Limb (tissue), 2 donors: ENCODE results near the gene FGD3.
"Not testable (repeated sequence)": the region's sequence is repeated elsewhere in the genome, so short reads cannot be mapped to it uniquely, and the experiment has no call there.

Source experiments
- DNase-seq, 2 donors: peaks; one replicate each; pipeline ENCODE4 v3.0.0-alpha.2; 2016; ENCODE audit errors: extremely low spot score in 2 of 2

Gene FGD3

DNA sequence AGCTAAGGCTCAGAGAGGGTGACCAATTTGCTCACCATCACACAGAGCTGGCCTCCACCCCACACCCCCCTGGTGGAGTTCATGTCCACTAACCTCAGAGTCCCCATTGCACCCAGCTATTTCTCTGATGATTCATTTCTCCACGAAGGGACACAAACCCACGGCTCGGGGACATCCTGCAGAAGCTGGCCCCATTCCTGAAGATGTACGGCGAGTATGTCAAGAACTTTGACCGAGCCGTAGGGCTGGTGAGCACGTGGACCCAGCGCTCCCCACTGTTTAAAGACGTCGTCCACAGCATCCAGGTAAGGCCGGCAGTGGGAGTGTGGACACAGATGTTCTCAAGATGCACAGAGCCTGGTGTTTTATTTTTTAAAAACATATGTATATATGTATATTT is 58.6 kb downstream of the FGD3 start:
- DNase-seq = no peak

DNA sequence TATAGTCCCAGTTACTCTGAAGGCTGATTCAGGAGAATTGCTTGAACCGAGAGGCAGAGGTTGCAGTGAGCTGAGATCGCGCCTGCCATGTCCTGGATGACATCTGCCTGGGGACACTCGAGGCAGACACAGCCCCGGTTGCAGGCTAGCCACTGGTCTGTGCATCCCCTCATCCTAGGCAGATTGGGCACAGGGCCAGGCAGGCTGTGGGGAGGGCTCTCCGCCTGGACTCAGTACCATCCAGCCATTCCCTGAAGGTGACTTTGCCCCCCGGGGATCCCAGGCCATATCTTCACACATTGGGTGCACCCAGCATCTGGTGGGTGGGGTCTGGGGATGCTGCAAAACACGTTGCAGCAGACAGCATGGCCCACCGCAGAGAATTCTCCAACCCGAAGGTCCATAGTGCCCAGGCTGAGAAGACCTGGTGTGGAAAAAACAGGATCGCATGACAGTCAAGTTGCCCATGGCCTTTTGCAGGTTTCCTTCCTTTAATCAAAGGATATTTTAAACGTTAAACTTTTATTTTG is 60.3 kb downstream of the FGD3 start:
- no peak for DNase-seq

DNA sequence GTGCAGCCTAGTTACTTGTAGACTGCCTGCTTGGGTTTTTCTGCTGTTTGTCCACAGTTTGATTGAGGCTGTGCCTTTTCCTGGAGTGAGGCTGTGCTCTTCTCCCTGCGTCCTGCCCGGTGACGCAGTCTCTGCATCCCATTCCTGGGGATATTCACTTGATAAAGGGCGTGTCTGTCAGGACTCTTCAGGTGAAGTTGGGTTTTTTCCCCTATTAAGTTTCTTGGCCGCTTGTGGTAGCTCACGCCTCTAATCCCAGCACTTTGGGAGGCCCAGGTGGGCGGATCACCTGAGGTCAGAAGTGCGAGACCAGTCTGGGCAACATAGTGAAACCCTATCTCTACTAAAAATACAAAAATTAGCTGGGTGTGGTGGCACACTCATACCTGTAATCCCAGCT is 61.1 kb downstream of the FGD3 start:
- no peak for DNase-seq

DNA sequence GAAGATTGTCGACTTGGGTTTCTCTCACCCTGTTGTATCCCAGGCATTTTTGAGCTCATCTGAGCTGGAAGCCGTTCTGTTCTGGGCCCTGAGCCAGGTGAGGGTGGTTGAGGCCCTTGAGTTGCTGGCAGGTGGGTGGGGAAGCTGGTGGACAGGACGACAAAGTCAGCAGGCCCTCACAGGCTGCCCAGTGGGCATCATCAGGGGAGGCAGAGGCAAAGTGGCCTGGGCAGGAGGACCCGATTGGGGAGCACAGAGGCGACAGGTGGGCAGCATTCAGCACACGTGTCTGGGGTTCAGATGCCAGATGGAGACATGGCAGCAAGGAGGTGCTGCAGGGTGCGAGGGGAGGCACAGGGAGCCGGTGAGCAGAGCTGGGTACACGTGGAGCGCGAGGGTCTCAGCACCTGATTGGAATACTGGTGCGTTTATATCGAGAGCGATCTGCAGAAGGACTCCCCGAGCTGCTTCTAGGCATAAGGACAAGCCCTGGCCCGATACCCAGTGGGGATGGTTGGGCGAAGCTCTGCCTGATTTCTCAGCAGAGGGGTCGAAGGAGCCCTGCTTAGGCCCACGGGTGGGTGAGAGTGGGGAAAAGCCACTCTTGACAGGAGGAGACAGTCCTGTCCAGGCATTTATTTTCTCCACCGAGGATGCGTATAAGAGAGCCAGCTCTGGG is 62.2 kb downstream of the FGD3 start:
- DNase-seq = no peak

DNA sequence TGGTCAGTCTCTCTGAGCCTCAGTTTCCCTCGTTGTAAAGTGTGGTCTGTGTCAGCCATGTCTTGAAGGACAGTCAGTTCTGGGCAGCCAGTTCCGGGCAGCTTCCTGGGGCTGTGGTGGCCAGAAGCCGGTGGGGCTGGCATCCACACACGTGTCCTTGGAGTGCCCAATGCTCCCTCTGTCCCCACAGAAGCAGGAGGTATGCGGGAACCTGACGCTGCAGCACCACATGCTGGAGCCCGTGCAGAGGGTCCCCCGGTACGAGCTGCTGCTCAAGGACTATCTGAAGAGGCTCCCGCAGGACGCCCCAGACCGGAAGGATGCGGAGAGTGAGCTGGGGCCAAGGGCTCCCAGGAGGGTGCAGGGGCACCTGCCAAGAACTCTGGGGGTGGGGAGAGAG is 62.7 kb downstream of the FGD3 start:
- DNase-seq = no peak

DNA sequence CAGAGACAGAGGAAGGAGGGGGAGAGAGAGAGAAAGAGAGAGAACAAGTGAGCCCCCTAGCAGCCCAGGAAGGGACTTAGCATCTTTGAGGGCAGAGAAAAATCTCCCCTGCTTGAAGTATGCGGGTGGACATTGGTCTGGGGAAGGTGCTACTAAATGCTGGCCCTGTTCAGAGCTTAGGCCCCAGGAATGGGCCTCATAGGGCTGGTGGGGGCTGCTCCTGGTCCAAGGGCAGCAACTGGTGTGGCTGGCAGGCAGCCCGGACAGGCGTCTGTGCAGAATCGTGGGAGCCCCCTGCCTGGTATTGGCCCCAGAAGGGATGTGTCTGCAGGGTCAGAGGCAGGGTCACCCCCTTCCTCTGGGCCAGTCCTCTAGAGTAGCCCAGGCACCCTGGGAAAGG is 63.4 kb downstream of the FGD3 start:
- DNase-seq = no peak

DNA sequence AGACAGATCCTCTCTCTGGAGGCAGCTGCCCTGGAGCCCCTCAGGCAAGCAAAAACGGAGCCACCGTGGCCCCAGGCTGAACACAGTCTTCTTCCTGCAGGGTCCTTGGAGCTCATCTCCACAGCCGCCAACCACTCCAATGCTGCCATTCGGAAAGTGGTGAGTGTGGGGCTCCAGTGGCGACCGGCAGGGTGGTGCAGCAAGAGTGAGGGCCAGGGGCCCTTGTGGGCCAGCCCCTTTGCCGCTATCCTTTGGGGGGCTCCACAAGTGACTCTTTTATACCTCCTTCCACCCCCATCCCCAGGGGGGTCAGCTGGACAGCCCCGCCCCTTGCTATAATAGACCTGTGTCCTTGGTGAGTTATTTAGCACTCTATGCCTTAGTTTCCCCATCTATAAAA is 63.8 kb downstream of the FGD3 start:
- no peak for DNase-seq

DNA sequence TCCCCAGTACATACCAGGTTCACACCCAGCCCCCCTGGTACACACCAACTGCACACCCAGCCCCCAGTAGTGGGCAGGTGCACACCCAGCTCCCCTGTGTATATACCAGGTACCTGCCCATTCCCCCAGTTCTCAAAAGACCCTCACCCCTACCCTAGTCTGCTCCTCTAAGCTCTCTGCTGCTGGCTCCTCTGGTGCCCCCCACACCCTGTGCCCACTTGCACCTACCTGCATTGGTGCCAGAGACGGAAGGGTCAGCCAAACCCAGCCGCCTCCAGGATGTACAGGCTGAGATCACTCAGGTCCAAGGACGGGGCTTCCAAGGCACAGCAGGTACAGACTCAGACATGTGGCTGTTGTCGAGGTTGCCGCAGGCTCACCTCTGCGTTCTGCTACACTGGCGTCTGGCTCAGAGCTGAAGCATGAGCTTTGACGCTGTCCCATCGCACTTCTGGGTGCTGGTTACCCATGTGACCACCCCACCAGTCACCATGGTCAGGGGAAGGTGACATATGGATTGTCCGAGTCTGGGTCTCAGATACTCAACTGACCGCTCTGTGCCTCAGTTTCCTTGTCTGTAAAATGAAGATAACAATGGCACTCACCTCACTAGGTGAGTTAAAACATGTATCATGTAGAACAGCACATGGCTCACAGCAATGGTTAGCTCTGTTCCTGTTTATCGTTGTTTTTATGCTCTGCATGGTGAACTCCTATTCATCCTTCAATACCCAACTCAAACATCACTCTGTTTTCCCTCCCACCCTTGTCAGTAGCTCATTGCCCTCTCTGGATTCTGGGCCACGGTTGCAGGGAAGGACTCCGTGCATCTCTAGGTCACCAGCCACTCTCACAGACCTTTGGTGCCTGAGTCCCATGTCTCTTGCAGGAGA is 65.9 kb downstream of the FGD3 start:
- no peak for DNase-seq

DNA sequence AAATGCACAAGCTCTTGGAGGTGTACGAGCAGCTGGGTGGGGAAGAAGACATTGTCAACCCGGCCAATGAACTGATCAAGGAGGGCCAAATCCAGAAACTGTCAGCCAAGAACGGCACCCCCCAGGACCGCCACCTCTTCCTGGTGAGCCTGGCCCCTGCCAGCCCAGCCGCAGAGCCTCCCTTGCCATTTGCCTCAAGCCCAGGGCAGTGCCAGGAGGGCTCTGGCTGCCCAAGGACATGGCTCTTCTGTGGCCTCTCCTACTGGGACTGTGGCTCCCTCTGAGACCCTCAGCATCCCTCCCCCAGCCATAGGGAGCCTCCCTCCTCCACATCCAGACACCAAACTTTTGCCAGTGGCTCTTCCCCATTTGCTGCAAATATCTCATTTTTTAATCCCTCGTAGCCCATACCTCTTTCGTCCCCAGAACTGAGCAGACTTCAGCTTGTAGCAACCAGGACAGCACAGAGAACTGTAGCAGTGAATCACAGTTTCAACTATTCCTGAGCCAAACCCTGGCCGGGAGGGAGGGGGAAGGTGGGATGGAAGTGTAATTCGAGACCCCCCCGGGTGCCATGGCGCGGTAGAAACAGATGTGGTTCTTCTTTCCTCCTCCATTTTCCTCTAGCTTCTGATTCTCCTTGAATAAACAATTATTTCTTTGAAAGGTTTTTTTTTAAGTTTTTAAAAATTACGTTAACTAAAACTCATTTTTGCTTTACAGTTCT is 66.7 kb downstream of the FGD3 start:
- DNase-seq = no peak

DNA sequence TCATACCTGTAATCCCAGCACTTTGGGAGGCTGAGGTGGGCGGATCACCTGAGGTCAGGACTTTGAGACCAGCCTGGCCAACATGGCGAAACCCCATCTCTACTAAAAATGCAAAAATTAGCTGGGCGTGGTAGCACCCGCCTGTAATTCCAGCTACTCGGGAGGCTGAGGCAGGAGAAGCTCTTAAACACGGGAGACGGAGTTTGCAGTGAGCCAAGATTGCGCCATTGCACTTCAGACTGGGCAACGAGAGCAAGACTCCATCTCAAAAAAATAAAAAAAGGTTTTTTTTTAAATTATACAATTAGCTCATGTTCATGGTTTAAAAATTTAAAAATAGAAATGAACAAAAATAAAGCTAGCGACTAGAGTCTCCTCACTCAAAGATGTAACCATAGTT is 67.9 kb downstream of the FGD3 start:
- not testable (repeated sequence) for DNase-seq

DNA sequence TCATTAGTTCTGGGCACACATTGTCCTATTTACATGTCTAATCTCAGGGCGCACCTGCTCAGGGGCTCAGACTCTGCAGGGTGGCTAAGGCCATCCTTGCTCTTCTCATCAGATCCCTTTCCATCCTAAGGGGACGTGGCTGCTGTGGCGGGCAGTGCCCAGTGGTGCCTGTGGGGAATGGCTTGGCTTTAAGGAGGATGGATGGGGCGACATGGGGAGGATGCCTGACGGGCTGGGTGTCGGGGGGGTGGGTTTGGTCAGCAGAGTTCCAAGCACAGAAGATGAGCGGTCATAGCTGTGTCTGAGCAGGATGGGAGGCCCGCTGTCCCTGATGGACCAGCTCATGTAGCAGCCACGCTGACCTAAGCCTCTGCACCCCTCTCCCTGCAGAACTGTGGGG is 70.3 kb downstream of the FGD3 start:
- DNase-seq = no peak

DNA sequence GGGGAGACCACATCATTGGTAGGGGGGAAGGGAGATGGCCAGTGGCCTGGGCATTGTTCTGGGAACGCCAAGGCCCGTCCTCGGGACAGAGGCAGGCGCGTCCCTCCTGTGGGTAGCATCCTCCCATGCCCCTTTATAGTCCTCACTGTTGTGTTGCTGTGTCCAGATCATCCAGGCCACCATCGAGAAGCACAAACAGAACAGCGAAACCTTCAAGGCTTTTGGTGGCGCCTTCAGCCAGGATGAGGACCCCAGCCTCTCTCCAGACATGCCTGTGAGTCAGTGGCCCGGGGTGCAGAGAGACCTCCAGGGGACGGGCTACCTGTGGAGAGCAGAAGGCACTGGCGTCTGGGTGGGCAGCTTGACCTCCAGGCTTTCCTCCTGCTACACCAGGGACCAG is 72.8 kb downstream of the FGD3 start:
- no peak for DNase-seq

DNA sequence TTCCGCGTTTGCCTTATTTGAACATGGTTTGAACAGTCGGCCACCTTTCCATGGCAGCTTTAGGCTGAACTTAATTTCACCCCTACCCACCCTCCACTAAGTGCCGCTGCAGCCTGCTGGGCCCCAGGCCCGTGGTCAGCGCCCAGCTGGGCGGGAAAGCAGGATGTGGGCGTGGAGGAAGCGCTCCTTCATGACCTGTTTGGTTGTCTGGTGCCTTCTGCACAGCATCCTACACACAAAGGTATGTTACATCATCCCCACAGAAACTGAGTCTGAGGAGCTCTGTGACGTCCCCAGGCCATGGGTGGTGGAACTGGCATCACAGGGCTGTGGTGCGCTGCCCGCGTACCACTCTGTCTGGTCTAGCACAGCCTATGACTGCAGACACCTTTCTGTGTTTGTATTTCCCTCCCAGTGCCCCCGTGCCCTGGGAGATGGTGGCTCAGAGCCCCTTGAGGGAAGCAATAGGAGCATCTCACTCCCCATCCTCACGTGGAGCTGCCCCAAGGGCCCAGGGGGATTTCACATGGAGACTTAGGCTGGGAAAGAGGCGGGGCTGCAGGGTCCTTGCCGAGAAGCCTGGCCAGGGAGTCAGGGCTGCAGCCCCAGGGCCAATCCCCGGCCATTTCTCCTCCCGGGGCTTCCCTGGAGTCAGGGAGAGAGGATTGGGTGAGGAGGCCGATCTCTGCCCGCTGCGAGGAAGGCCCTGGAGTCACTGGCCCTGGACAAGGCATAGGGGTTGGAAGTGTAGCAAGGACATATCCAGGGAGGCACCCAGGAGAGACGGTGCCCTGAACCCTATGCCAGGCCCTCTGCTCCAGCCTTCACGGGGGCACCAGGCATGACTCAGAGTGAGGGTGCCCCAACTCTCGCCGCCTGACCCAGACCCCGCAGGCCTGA is 73.7 kb downstream of the FGD3 start:
- DNase-seq = no peak

DNA sequence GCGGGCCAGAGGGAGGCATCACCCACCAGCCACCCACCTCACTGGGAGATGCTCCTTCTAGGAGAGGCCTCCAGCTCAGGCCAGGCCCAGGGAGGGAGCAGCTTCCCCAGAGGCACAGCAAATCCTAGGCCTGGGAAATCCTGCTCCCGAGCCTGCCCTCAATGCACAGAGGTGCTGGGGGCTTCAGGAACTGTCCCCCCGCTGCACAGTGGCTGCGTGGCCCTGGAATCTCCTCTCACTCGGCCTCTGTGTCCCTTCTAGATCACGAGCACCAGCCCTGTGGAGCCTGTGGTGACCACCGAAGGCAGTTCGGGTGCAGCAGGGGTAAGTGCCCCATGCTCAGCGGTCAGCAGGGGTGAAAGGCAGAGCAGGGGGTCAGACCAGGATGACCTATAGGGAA is 74.7 kb downstream of the FGD3 start:
- DNase-seq = no peak

DNA sequence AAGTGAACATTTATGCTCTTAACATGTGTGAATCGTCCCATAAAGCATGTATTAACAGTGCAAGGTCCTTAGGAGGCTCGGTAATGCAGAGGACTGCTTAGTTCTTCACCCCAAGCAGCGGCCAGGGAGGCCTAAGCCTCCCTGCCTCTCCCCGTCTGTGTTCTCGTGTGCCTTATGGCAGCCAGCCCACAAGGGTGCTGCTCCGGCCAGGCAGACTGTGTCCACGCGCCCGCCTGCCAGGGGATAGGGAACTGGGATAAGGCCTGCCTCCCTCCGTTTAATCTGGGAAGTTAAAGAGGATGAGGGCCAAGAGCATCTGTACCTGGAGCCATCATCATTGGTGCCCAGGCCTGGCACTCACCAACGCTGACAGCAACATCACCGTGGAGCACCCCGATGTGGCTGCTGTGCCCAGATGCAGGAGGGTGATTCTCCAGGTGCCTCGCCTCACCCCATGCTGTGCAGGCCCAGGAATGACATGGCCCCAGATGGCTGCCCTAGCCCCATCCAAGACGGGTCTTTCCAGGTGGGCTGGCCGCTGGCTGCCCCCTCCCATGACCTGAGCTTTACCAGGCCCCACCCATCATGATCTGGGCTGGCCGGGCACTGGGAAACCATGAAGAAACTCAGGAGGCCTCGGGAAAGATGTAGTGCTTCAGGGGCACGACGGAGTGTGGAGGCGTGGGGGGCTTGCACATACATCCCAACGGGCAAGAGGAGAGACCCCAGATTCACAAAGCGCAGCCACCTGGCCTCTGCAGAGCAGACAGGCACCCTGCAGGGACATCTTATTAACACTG is 75.6 kb downstream of the FGD3 start:
- DNase-seq = no peak

DNA sequence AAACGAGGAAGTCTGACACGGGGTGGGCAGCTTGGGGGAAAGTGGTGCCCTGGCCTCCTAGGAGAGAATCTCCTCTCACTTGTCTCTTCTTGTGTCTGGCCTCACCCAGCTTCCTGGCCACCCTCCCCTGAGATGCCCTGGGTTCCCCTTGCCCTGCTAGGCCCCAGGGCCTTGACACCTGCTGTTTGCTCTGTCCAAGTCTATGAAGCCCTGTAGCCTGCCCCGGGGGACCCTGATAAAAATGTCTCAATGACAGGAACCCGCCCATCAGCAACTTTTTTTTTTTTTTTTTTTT is 76.1 kb downstream of the FGD3 start:
- no peak for DNase-seq

DNA sequence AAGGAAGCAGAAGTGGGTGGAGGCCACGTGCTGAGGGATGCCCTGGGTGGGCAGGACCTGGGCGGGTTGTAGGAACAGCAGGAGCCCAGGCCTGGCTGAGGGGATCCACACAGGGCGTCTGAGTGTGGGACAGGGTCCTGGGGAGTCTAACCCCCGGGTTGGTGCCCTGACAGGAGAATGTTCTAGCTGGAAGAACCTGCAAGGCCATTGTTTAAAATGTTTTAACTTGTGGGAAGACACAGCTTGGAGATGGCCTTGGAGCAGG is 77.3 kb downstream of the FGD3 start:
- DNase-seq = no peak

DNA sequence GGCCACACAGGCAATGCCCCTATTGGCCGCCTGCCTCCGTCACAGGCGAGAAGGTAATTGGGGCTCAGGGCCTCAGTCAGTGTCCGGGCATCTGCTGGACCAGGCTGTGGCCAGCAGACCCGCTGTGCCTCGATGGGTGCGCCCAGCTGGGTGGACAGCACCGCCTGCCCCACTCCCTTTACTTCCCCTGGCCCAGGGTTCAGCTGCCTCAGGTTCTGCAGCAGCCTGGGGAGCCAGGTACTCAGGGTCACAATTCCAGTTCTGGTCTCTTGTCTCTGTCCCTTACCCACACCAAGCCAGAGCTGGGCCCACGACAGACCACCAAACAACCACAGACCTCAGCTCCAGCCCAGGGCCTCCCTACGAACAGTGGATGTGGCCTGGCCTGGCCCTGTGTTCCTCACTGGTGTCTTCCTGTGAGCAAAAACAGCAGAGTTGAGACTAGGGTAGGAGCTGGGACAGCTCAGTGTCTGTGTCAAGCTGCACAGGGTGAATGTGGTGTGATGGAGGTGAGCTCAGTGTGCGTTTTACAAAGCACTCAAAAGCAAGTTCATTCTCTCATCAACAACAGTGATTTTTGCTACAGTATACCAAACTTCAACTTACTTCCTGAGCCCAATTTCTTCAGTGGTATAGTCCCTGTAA is 77.8 kb downstream of the FGD3 start:
- DNase-seq = no peak

DNA sequence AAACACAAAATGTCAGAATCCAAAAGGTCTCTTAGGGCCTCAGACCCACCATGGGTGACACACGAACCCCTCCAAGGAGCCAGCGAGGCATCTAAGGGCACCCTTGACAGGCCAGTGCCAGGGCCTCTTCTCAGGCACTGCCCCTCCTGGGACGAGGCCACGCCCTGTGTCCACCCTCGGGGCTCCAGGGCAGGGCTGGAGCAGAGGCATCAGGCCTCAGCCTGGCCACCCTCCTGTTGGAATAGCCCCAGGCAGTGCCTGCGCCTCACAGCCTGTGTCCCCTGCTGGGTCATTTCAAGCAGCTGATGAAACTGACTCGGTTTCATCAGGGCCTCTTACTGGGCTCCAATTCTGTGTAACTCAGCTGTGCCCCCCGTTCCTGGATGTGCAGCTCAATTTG is 78.4 kb downstream of the FGD3 start:
- no peak for DNase-seq

DNA sequence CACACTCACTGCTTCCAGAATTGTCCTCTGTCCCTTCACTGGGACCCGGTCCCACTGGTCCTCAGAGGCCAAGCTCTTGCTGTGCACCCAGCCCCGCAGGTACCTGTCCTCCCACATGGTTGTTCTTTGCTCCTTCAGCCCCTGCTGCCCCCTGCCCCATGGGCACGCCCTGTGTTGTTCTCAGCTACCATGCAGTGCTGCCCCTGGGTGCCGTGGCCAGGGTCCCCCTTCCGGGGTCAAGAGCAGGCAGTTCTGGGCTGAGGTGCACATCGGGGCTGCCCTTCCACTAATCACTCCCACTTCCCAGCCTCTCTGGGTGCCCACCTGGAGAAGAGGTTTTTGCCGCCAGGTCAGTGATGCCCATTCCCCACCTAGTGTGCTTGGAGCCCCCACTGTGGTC is 79.3 kb downstream of the FGD3 start:
- no peak for DNase-seq
